Endothelial cell of umbilical vein (primary cell): ENCODE results near the gene COL21A1. TPM values are rescaled to one million over a fixed set of nuclear protein-coding genes. Genes with fewer than 3 reads are reported as not detected.

ENCODE experiments used
- BruUV-seq: library from RNA; stranded (reverse); fragments of 400-500 nt; replicated peaks from 2 replicates; lab custom pipeline; 2021; lab: Mats Ljungman, UMichigan
- CTCF ChIA-PET: fragments of 300-600, 350-600 bp; sonication (Branson Sonifier 250); formaldehyde crosslinking; loops from one replicate; lab custom pipeline; 2021; ENCODE audit warnings: antibody characterized with exemption, inconsistent platforms; lab: Charles Lee
- POLR2A ChIA-PET: fragments of 300-600, 350-600 bp; sonication (Branson Sonifier 250); formaldehyde crosslinking; loops from one replicate; lab custom pipeline; 2021; ENCODE audit warnings: antibody characterized with exemption, inconsistent platforms; lab: Charles Lee
- DNase-seq: peaks from one replicate; pipeline ENCODE4 v3.0.0-alpha.2; 2011; ENCODE audit warnings: low read depth, low spot score
- FAIRE-seq: peaks from 2 replicates; lab custom pipeline; 2011; peaks lifted over from hg19 to GRCh38; lab: Jason Lieb, UNC
- H2AFZ ChIP-seq: 2 replicates; pipeline ENCODE4 v1.6.0; 2012; ENCODE audit warnings: low read depth, low read length, control low read depth, inconsistent platforms
- H3K27ac ChIP-seq: 2 replicates; pipeline ENCODE4 v1.5.1; 2011; ENCODE audit warnings: low read depth, mild to moderate bottlenecking, control low read depth, low read length, moderate library complexity; ENCODE audit not compliant: insufficient read depth
- H3K27me3 ChIP-seq, 2 experiments: 2 replicates each; pipeline versions ENCODE4 v1.6.0 to v1.6.1; 2011; ENCODE audit warnings: low read length in 2 of 2, mixed read lengths in 1 of 2; ENCODE audit not compliant: control insufficient read depth in 2 of 2, insufficient read depth in 2 of 2
- H3K36me3 ChIP-seq, 2 experiments: 2 replicates in 1 of 2; 3 replicates in 1 of 2; pipeline ENCODE4 v1.5.1; 2011; ENCODE audit warnings: low read length in 2 of 2, mild to moderate bottlenecking in 1 of 2, moderate library complexity in 1 of 2; ENCODE audit not compliant: control insufficient read depth in 2 of 2, insufficient read depth in 2 of 2; ENCODE audit errors: extremely low read depth in 1 of 2
- H3K4me1 ChIP-seq: 3 replicates; pipeline ENCODE4 v1.5.1; 2011; ENCODE audit warnings: mild to moderate bottlenecking, low read length; ENCODE audit not compliant: control insufficient read depth, insufficient read depth; ENCODE audit errors: extremely low read depth
- H3K4me2 ChIP-seq: 2 replicates; pipeline ENCODE4 v1.6.1; 2011; ENCODE audit warnings: low read length, control low read depth, mixed read lengths; ENCODE audit not compliant: insufficient read depth
- H3K4me3 ChIP-seq, 3 experiments: fragments of 200-600 bp in 1 of 3; sonication (generic), shearing (Covaris generic) in 1 of 3; replicated peaks in 1 of 3; 2 replicates each; pipeline ENCODE4 v1.5.1; 2011 to 2016; ENCODE audit warnings: control low read depth in 3 of 3, low read length in 3 of 3, mild to moderate bottlenecking in 2 of 3, inconsistent platforms in 1 of 3, low read depth in 1 of 3, moderate library complexity in 1 of 3; ENCODE audit not compliant: insufficient read depth in 1 of 3
- H3K79me2 ChIP-seq: 2 replicates; pipeline ENCODE4 v1.6.0; 2012; ENCODE audit warnings: low read length, inconsistent platforms; ENCODE audit not compliant: control insufficient read depth, insufficient read depth
- H3K9ac ChIP-seq: replicated peaks from 2 replicates; pipeline ENCODE3; 2011; ENCODE audit warnings: low read length, control low read depth; ENCODE audit not compliant: insufficient read depth; ENCODE audit errors: extremely low read depth
- H3K9me1 ChIP-seq: replicated peaks from 3 replicates; pipeline ENCODE4 v1.6.0; 2011; ENCODE audit warnings: mild to moderate bottlenecking, low read length; ENCODE audit not compliant: control insufficient read depth, insufficient read depth; ENCODE audit errors: extremely low read depth
- H3K9me3 ChIP-seq: replicated peaks from 2 replicates; pipeline ENCODE4 v1.5.1; 2012; ENCODE audit warnings: low read length, inconsistent platforms; ENCODE audit not compliant: control insufficient read depth, insufficient read depth
- H4K20me1 ChIP-seq: replicated peaks from 2 replicates; pipeline ENCODE3; 2011; ENCODE audit warnings: mild to moderate bottlenecking, low read length; ENCODE audit not compliant: control insufficient read depth, insufficient read depth; ENCODE audit errors: extremely low read depth
- EZH2 ChIP-seq: IDR thresholded peaks from 2 replicates; pipeline ENCODE4 v1.6.1; 2012; ENCODE audit warnings: borderline replicate concordance, low read depth, mild to moderate bottlenecking, moderate library complexity, low read length, inconsistent platforms; ENCODE audit not compliant: severe bottlenecking
- FOS ChIP-seq: IDR thresholded peaks from 2 replicates; pipeline ENCODE4 v1.6.1; 2011; ENCODE audit warnings: mild to moderate bottlenecking, low read length, moderate library complexity, borderline replicate concordance; ENCODE audit not compliant: insufficient read depth
- GATA2 ChIP-seq: IDR thresholded peaks from 2 replicates; pipeline ENCODE4 v1.7.0; 2011; ENCODE audit warnings: low read depth, mild to moderate bottlenecking, moderate library complexity, mixed read lengths, low read length; ENCODE audit not compliant: insufficient read length, insufficient read depth
- JUN ChIP-seq: IDR thresholded peaks from 2 replicates; pipeline ENCODE4 v1.6.1; 2011; ENCODE audit warnings: borderline replicate concordance, low read depth; ENCODE audit not compliant: insufficient read length, insufficient read depth
- MYC ChIP-seq: IDR thresholded peaks from one replicate; pipeline ENCODE4 v1.6.1; 2011; ENCODE audit warnings: mild to moderate bottlenecking, low read depth, low read length
- POLR2A ChIP-seq: IDR thresholded peaks from 2 replicates; pipeline ENCODE4 v1.6.1; 2012; ENCODE audit warnings: low read depth, mild to moderate bottlenecking, control low read depth, low read length
- POLR2AphosphoS5 ChIP-seq: IDR thresholded peaks from 2 replicates; pipeline ENCODE4 v1.6.1; 2012; ENCODE audit warnings: low read depth, mild to moderate bottlenecking, control low read depth, low read length, moderate library complexity; ENCODE audit not compliant: insufficient read depth
- dilution Hi-C: fragments of 300-500 bp; cut with MboI; formaldehyde crosslinking; loops from one replicate; pipeline ENCODE4 v1.15.0; 2019; ENCODE audit warnings: low sequenced_read_pairs; ENCODE audit not compliant: extremely low pct_ligation_motif_present
- intact Hi-C: fragments of 100-400 bp; cut with micrococcal nuclease; formaldehyde crosslinking; loops from one replicate; pipeline ENCODE4 v1.10.0; 2022
- polyA plus RNA-seq, 4 experiments: library from polyadenylated mRNA; depleted of rRNA in 3 of 4; stranded (reverse) in 3 of 4; unstranded in 1 of 4; fragments of >200 nt; gene quantifications; 2 replicates each; pipeline versions ENCODE4 v1.2.1 to v1.2.3, GENCODE V29; 2011 to 2012; ENCODE audit warnings: missing spikeins in 1 of 4
- total RNA-seq: library from RNA; stranded (reverse); gene quantifications from 2 replicates; pipeline ENCODE4 v1.2.3, GENCODE V29; 2021
- TF ChIP-seq, protein P1 (sequence below): IDR thresholded peaks from 2 replicates; pipeline ENCODE4 v1.6.1; 2011; ENCODE audit not compliant: insufficient read depth, insufficient read length
- TF ChIP-seq, protein P2 (sequence below), 2 donors: IDR thresholded peaks; 1 replicate in 1 of 2; 2 replicates in 1 of 2; pipeline ENCODE4 v1.5.1; 2011; ENCODE audit warnings: low read length in 2 of 2, mild to moderate bottlenecking in 2 of 2, moderate library complexity in 2 of 2, control low read depth in 1 of 2, inconsistent platforms in 1 of 2, low read depth in 1 of 2; ENCODE audit not compliant: insufficient read depth in 1 of 2; ENCODE audit errors: extremely low read depth in 1 of 2

Gene COL21A1
- total and polyA plus RNA-seq, 2 donors (not counting 3 experiments of a cell fraction or from before 2014, with no cell fraction given) = 0.22 to 1.4 TPM

DNA sequence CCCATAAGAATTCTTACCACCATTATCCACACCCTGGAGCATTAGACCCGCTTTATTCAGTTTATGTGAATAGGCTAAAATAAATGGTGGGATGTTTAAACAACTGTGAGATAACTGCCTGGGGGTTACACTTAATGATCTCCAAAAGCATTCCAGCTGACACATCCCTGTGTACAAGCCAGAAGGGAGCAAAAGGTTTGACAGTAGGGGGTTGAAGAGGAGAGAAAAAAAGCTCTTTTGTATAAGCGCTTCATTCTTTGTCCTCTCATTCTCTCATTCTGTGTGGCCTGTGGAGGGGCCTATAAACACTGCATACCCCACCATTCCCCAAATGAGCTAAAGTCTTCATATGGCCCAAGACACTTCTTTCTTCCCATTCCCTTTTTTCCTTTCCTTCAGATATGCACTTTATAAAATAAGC is 30.8 kb upstream of the COL21A1 start:
- Histone ChIP-seq H3K27ac (no peak overlapping the region), H2AFZ (no peak overlapping the region), H3K9ac (no peak overlapping the region), H3K36me3 (no peaks in the 10 kb centered on the region), H3K9me1 (no peaks in the 10 kb centered on the region), H3K4me3 (no peak overlapping the region), H3K4me2 (no peak overlapping the region), H3K27me3 (no peaks in the 10 kb centered on the region), H3K4me1 (no peaks in the 10 kb centered on the region), H4K20me1 (no peaks in the 10 kb centered on the region), H3K79me2 (no peaks in the 10 kb centered on the region), H3K9me3 (no peaks in the 10 kb centered on the region)
- FAIRE-seq (no peak), DNase-seq (no peak)
- TF ChIP-seq, protein P1, sequence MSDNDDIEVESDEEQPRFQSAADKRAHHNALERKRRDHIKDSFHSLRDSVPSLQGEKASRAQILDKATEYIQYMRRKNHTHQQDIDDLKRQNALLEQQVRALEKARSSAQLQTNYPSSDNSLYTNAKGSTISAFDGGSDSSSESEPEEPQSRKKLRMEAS = no peak
- TF ChIP-seq POLR2A = no peak
- no peak for TF ChIP-seq MYC
- TF ChIP-seq EZH2 = no peak
- TF ChIP-seq, protein P2, sequence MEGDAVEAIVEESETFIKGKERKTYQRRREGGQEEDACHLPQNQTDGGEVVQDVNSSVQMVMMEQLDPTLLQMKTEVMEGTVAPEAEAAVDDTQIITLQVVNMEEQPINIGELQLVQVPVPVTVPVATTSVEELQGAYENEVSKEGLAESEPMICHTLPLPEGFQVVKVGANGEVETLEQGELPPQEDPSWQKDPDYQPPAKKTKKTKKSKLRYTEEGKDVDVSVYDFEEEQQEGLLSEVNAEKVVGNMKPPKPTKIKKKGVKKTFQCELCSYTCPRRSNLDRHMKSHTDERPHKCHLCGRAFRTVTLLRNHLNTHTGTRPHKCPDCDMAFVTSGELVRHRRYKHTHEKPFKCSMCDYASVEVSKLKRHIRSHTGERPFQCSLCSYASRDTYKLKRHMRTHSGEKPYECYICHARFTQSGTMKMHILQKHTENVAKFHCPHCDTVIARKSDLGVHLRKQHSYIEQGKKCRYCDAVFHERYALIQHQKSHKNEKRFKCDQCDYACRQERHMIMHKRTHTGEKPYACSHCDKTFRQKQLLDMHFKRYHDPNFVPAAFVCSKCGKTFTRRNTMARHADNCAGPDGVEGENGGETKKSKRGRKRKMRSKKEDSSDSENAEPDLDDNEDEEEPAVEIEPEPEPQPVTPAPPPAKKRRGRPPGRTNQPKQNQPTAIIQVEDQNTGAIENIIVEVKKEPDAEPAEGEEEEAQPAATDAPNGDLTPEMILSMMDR (IDR thresholded peaks at IDR 0.05; ENCODE audit: extremely low read depth in 1 of 2, insufficient read depth in 1 of 2, low read depth in 1 of 2, low read length in 2 of 2) = no peak
- no peak for TF ChIP-seq GATA2
- TF ChIP-seq POLR2AphosphoS5 = no peak
- no peak for TF ChIP-seq FOS
- no peak for TF ChIP-seq JUN
- ChIA-PET POLR2A (no interaction called here), CTCF (no interaction called here)
- dilution Hi-C loops = no loop called here
- intact Hi-C loops = no loop called here
- BruUV-seq = no TSS peak
